ENCODE measurements around the gene DGKD.

The DGKD gene, protein sequence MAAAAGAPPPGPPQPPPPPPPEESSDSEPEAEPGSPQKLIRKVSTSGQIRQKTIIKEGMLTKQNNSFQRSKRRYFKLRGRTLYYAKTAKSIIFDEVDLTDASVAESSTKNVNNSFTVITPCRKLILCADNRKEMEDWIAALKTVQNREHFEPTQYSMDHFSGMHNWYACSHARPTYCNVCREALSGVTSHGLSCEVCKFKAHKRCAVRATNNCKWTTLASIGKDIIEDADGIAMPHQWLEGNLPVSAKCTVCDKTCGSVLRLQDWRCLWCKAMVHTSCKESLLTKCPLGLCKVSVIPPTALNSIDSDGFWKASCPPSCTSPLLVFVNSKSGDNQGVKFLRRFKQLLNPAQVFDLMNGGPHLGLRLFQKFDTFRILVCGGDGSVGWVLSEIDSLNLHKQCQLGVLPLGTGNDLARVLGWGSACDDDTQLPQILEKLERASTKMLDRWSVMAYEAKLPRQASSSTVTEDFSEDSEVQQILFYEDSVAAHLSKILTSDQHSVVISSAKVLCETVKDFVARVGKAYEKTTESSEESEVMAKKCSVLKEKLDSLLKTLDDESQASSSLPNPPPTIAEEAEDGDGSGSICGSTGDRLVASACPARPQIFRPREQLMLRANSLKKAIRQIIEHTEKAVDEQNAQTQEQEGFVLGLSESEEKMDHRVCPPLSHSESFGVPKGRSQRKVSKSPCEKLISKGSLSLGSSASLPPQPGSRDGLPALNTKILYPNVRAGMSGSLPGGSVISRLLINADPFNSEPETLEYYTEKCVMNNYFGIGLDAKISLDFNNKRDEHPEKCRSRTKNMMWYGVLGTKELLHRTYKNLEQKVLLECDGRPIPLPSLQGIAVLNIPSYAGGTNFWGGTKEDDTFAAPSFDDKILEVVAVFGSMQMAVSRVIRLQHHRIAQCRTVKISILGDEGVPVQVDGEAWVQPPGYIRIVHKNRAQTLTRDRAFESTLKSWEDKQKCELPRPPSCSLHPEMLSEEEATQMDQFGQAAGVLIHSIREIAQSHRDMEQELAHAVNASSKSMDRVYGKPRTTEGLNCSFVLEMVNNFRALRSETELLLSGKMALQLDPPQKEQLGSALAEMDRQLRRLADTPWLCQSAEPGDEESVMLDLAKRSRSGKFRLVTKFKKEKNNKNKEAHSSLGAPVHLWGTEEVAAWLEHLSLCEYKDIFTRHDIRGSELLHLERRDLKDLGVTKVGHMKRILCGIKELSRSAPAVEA

DNA sequence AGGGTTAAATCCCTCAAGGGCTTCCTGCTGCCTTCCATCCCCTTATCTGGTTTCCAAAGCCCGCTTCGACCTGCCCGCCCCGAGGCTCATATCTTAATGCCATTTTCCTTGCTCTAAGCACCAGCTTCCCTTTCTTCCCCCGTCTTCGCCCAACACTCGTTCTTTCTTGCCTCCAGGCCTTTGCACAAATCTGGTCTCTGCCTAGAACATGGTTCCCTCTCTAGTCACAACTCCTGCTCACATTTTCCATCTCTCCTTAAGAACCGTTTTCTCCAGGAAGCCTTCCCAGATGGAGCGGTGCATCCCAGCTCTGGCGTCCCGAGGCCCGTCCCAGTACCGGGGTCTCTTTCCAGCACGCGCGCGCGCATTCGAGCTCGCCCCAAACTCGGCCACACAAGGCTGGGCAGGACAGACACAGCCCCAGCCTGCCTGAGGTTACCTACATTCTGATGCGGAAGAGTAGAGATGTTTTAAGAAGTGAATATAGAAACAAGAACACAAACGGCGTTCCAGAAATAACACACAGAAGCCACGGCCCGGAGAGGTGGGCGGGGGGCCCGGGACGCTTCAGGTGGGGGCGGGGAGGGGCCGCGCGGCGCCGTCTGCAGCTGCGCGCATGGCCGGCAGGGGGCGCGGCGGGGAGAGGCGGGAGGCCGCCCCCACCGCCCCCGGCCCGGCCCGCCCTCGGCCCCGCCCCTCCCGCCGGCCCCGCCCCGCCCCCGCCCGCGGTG is at the start of gene DGKD:
Gene DGKD, plus strand, starts transcription at position 726 of the 731 bp plus-strand sequence. CDS start 25 bp downstream, outside the sequence.
- DNase-seq (ENCODE audit: low read depth) = no peak
- H3K4me3 ChIP-seq (ENCODE audit: low read length) = peak within 1 kb of the TSS; percentile 75
- peak; percentile 7 for TF ChIP-seq CTCF (conservative IDR thresholded peaks at IDR 0.05; ENCODE audit: low read depth, low read length)

DNA sequence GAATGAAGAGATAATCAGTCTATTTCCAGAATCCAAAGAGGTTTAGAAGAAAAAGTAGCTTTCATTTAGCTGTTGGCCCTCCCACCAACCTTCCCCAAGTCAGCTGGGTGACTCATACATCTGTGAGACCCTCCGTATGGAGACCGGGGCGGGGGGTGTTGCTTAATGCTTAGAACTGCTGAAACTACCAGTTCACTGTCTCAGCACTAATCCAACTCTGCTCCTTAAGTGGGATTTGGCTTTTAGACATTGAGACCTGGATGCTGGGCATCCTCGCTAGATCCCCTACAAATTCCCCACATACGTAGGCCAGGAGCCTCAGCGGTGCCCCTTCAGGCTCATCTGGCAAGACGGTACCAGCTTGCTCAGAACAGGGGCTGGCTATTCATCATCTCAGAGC is 46.7 kb upstream of the DGKD start, which contains the start of gene SAG:
Gene SAG, plus strand, starts transcription at position 252 of the 400 bp plus-strand sequence. CDS start 1,374 bp downstream, outside the sequence.
- TF ChIP-seq CTCF (conservative IDR thresholded peaks at IDR 0.05; ENCODE audit: low read depth, low read length) = no peak
- DNase-seq (ENCODE audit: low read depth) = peak; percentile 7
- H3K4me3 ChIP-seq (ENCODE audit: low read length) = no peak within 1 kb of the TSS

DNA sequence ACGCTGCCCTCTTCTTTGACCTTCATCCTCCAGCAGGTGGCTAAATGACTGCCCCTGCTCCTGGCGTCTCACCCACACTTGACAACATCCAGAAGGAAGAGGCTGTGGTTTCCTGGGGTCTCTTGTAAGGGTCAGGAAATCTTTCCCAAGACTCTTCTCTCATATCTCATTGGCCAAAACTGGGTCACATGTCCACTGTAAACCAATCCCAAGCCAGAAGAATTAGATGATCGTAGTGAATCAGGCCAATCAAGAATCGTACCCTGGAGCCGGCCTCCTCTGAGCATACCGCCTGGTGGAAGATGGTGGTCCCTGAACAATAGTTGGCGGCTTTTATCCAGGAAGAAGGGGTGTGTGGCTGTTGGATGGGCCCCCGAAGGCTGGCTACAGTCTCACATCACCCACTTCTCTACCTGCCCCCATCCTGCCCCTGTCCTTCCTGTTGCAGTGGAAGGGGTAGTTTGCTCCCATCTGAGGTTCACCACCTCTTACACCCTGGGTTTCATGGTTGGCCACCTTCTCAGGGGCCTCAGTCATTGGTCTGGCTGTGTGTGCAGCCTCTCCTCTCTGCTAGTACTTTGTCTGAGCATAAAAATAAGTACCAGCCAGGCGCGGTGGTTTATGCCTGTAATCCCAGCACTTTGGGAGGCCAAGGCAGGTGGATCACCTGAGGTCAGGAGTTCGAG is 42.9 kb upstream of the DGKD start:
- no peak overlapping the region for H3K4me3 ChIP-seq (ENCODE audit: low read length)
- DNase-seq (ENCODE audit: low read depth) = no peak
- no peak for TF ChIP-seq CTCF (conservative IDR thresholded peaks at IDR 0.05; ENCODE audit: low read depth, low read length)

DNA sequence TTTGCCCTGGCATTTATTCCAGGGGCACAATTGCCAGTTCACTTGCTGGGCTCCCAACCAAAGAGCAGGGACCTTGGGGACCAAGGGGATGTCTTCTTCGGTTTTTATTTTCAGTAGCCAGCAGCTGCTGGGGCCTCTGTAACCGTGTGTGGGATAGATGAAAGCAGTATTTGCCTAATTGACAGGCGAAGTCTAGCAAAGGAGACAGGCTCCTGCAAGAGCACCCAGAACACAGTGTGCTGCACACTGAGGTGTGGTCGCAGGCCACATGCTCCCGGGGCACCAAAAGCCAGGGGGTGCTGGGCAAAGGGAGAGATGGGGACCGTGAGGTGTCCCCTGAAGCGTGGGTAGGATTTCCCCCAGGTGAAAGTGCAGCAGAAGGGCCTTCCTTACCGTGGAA is 41.4 kb upstream of the DGKD start:
- H3K4me3 ChIP-seq (ENCODE audit: low read length) = no peak overlapping the region
- no peak for TF ChIP-seq CTCF (conservative IDR thresholded peaks at IDR 0.05; ENCODE audit: low read depth, low read length)
- no peak for DNase-seq (ENCODE audit: low read depth)

DNA sequence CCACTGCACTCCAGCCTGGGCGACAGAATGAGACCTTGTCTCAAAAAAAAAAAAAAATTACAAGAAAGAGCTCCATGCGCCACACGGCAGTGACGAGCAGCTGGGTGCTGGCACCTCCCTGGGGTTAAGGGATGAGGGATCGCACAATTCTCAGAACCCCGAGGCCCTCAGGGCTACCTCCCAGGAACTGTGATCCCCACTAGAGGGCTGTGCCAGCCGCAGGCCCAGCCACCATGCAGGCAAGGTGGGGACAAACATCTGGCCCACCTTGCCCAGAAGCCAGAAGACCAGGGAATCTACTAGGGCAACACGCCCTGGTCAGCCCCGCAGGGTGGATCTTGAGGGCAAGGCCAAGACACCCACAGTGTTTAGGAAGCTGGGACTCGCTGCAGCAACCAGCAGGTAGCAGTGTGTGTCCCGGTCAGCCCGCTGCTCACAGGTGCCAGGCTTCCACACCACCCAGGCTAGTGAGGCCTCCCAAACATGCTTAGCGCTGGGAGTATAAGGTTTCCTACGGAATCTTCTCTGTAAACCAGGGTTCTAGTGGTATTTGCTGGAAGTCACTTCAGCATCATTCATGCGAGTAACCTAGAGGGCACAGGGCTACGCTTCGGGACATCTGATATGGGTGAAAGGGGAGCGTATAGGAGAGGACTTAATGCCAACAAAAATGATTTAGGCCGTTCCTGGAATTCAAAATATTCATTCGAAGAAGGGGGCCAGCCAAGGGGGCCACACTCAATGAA is 39.9 kb upstream of the DGKD start:
- no peak overlapping the region for H3K4me3 ChIP-seq (ENCODE audit: low read length)
- no peak for DNase-seq (ENCODE audit: low read depth)
- no peak for TF ChIP-seq CTCF (conservative IDR thresholded peaks at IDR 0.05; ENCODE audit: low read depth, low read length)
